GM19193 (cell line): ENCODE measurements around the gene TBL1XR1.

Source experiments
- POLR2A ChIP-seq: IDR thresholded peaks from 4 replicates; pipeline ENCODE4 v1.6.1; 2011; ENCODE audit not compliant: insufficient read depth, insufficient read length; ENCODE audit errors: extremely low read depth

Gene TBL1XR1

GRCh38 chr3:177089110-177089509, 108.2 kb downstream of the TBL1XR1 start:
- no peak for TF ChIP-seq POLR2A

GRCh38 chr3:177085794-177086193, 111.5 kb downstream of the TBL1XR1 start:
- no peak for TF ChIP-seq POLR2A

DNA sequence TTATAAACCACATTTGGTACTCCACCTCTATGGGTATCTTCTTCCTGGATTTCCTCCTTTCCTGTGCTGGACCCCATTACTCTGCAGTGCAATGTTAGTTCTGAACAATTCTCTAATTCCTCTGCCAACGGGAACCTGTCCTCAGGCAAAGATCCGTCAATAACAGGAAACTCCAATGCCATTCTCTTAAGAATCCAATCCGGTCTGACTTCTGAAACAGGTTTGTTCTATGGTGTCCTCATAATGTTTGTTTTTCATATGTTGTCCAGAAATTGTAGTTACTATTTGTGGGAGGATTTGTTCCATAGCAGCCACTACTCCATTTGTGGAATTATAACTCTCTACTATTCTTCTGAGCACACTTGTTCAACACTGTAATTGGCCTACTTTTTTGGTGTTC, 112.7 kb downstream of the TBL1XR1 start:
- TF ChIP-seq POLR2A, result no peak

DNA sequence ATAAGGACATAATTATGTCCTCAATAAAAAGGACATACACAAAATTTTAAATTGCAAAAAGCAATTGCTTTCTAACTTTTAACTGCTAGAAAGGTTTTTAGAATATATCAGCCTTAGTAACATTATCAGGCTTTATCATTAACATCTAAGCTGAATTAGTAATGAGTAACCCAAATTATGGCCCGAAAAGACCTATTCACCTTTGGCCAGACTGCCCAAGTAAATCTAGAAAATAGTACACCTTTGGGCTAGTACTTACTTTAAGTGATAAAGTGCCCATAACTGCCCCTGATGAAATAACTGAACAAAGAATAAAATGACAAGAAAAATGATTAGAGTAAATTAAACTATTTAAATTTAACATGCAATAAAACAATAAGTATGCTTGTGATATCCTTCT, 117.2 kb downstream of the TBL1XR1 start:
- TF ChIP-seq POLR2A, result no peak

GRCh38 chr3:177079684-177080083, 117.6 kb downstream of the TBL1XR1 start:
- no peak for TF ChIP-seq POLR2A

DNA sequence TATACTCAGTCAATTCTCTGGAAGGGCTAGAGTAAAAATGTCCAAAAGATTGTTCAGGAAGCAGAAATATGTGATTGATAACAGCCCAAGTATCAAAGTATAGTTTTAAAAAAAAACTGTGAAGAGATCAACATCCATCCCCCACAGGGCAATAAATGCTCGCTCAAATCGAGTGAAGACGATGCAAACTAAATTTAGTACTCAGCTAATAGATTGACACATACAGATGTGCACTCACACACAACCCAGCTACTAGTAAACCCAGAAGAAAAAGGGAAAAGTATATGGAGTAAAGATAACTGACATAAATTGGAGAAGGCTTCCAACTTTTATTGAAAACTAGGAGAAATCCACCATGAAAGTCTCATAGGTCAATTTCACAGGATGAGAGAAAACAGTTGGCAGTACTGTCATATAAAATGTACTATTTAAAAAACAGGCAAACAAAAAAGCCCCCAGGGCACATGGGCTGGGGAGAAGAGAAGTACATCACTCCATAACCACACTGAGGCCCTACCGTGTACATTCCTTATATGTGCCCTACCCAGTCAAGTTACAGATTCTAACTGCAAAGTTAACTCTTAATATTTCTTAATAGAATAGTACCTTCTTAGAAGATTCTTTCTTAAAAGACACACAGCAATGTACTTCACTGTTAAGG, 125.7 kb downstream of the TBL1XR1 start:
- no peak for TF ChIP-seq POLR2A

DNA sequence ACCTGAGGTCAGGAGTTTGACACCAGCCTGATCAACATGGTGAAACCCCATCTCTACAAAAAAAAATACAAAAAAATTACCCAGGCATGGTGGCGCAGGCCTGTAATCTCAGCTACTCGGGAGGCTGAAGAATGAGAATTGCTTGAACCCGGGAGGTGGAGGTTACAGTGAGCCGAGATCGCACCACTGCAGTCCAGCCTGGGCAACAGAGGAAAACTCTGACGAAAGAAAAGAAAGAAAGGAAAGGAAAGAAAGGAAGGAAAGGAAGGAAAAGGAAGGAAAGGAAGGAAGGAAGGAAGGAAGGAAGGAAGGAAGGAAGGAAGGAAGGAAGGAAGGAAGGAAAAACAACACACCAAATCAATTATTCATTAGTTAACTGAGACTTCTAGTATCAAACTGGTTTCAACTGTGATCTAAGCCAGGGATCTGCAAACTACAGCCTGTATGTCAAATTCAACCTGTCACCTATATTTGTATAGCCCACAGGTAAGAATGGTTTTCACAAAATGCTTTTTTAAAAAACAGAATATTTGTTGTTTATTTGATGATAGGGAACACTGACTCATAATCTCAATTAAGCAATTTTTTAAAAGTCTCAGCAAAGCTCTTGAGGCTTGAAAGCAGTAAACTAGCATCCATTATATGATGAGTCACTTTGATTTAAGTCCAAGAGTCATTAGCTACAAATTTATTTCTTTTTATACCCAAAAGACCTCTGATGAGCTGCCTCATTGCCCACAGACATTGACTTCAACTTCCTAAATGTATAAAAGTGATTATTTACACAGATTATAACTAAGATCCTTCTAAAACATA, 127.6 kb downstream of the TBL1XR1 start:
- TF ChIP-seq POLR2A, result no peak

DNA sequence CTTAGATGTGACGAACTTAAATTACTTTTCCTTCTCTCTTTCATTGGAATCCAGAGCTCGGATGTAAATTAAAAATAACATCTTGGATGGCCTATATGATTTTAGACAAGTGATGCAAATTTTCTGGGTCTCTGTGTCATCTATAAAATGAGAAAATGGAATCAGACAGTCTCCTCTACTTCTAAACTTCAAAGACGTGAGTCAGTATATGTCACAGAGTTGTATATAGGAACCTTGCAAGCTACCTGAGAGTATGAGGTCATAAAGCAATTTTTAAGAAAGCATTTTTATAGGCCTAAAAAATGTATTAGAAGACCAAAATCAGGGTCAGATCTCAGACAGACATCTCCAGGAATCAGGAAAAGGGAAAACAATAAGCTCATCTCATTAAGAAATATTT, 128.3 kb downstream of the TBL1XR1 start:
- TF ChIP-seq POLR2A, result no peak

DNA sequence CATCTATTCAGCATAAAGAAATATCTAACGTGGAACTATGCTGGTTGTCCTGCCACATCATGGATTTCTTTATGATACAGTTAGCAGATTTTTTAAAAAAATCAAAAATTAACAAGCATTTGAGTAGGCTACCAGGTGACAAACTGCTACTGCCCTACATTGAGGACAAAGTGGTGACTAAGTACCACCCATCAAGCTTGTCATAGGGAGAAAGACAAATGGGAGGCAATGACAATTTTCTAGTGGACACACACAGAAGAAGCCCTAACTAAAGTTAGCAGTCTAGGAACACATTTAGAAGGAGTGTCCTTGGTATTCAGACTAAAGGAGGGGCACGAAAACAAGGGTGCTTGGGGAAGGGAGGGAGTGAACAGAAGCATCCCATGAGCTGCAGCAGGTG, 131.2 kb downstream of the TBL1XR1 start:
- no peak for TF ChIP-seq POLR2A

DNA sequence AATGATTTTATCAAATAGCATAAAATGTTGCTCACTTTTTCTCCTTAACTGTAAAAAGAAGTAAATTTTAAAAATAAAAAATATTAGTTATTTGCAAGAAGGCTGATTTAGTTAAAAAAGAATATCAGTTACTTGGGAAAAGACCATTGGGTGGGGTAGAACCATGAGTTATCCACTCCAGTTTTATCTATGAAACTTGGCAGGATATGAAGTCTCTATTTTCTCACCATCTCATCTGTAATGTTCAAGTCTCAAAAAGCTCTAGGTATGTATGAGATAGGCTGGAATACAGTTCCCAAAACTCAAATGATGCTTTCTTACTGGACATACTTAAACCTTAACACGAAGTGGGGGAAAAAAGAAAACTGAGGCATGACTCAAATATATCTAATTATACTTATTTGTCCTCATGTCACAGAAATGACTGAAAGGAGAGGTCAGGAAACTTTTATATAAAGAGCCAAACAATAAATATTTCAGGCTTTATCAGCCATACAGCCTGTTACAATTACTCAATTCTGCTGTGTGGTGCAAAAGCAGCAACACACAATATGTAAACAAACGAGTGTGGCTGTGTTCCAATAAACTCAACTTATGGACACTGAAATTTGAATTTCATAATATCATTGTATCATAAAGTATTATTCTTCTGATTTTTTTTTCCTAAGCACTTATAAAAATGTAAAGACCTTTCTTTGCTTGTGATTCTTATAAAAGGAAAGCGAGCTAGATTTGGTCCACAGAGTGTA, 131.8 kb downstream of the TBL1XR1 start:
- no peak for TF ChIP-seq POLR2A

- TF ChIP-seq POLR2A, result no peak
Measured at GRCh38 chr3:177062052-177062732, 135.1 kb downstream of the TBL1XR1 start.

GRCh38 chr3:177061369-177061768, 135.9 kb downstream of the TBL1XR1 start:
- no peak for TF ChIP-seq POLR2A

DNA sequence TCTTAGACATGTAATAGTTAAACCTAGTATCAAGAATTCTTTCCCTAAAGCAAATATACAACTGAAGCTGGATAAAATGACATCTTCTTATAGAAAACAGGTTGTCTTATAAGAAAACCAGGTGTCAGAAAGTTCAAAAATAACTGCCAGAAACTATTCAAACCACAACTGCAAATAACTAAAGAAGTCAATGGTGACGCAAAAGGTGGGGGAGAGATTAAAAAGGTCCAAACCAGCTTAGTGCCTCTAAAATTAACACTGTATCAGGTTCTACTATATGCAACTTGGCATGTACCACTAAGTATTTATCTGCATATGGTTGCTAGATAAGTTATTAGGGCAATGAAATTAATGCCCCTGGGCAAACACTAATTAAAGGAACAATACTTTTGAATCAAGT, 136.8 kb downstream of the TBL1XR1 start:
- TF ChIP-seq POLR2A, result no peak

GRCh38 chr3:177058648-177059047, 138.6 kb downstream of the TBL1XR1 start:
- TF ChIP-seq POLR2A, result no peak

DNA sequence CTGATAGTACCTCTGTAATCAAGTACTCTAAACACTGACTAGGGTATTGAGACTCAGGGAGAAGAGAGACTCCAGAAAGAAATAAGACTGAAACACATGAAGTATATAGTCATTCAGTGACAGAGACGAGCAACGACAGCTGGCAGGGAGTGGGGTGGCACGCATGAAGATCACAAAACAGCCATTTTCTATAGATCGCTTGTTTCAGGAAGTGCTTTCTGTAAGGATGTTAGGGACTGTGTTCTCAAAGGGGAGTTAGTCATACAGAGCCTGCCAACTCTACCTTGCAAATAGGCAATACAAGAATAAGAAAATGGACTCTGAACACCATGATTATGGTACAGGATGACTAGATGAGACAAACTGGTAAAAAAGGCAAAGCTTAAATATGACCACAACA, 139.5 kb downstream of the TBL1XR1 start:
- TF ChIP-seq POLR2A, result no peak
